ENCODE data around the gene TMEM200B.
A peak's percentile ranks its signal among the peaks of the same experiment; 100 is the strongest.

Gene TMEM200B

GRCh38 chr1:29079916-29080629 lies 43.6 kb downstream of the TMEM200B start (continued):
- TF ChIP-seq, protein P1, sequence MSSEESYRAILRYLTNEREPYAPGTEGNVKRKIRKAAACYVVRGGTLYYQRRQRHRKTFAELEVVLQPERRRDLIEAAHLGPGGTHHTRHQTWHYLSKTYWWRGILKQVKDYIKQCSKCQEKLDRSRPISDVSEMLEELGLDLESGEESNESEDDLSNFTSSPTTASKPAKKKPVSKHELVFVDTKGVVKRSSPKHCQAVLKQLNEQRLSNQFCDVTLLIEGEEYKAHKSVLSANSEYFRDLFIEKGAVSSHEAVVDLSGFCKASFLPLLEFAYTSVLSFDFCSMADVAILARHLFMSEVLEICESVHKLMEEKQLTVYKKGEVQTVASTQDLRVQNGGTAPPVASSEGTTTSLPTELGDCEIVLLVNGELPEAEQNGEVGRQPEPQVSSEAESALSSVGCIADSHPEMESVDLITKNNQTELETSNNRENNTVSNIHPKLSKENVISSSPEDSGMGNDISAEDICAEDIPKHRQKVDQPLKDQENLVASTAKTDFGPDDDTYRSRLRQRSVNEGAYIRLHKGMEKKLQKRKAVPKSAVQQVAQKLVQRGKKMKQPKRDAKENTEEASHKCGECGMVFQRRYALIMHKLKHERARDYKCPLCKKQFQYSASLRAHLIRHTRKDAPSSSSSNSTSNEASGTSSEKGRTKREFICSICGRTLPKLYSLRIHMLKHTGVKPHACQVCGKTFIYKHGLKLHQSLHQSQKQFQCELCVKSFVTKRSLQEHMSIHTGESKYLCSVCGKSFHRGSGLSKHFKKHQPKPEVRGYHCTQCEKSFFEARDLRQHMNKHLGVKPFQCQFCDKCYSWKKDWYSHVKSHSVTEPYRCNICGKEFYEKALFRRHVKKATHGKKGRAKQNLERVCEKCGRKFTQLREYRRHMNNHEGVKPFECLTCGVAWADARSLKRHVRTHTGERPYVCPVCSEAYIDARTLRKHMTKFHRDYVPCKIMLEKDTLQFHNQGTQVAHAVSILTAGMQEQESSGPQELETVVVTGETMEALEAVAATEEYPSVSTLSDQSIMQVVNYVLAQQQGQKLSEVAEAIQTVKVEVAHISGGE (tag by site-specific recombination; conservative IDR thresholded peaks at IDR 0.05; ENCODE audit: low read depth), result peak; percentile 61
- TF ChIP-seq MYNN (tag by site-specific recombination; IDR thresholded peaks at IDR 0.05; ENCODE audit: borderline replicate concordance), result 0 out of 2 replicates have a peak, but pooled peaks have one; percentile 21

- CTCF ChIA-PET, result interaction anchor here (1.2 kb wide), 1 partner anchor 43 kb away, joined by 3 read pairs; no protein-coding TSS in a partner anchor
- H3K27ac ChIP-seq (ENCODE audit: extremely low read depth, low read depth, low read length), result no peak overlapping the region
- POLR2A ChIA-PET, result no interaction called here
- peaks cover 0 to 3% of the 10 kb centered on the region in 2 experiments; a peak in 2 of 3 replicates for H3K36me3 ChIP-seq (ENCODE audit: control insufficient read depth in 2 of 2, insufficient read depth in 1 of 2, low read length in 2 of 2)
- H3K4me3 ChIP-seq (ENCODE audit: low read depth, low read length), result no peak overlapping the region
- H3K9me3 ChIP-seq (ENCODE audit: control insufficient read depth, insufficient read depth, low read depth, low read length), result no peaks in the 10 kb centered on the region
- H3K4me1 ChIP-seq (ENCODE audit: control insufficient read depth, insufficient read depth, low read length), result no peaks in the 10 kb centered on the region
- TF ChIP-seq CTCF (tag by site-specific recombination; IDR thresholded peaks at IDR 0.05) (no peak), ZNF121 (tag by site-specific recombination; IDR thresholded peaks at IDR 0.05) (peak; percentile 88), ZNF148 (tag by site-specific recombination; IDR thresholded peaks at IDR 0.05; ENCODE audit: borderline replicate concordance) (no peak)
These were observed 46.5 kb downstream of the TMEM200B start for GRCh38 chr1:29077155-29077554.

Measured in HEK293 (cell line).